Kasumi-1 (cell line): ENCODE results near the gene CLCN1.

ENCODE experiments used
- DNase-seq, 2 experiments: peaks; one replicate each; lab custom pipeline; 2025; lab: John Stamatoyannopoulos, UW

CLCN1 gene

DNA sequence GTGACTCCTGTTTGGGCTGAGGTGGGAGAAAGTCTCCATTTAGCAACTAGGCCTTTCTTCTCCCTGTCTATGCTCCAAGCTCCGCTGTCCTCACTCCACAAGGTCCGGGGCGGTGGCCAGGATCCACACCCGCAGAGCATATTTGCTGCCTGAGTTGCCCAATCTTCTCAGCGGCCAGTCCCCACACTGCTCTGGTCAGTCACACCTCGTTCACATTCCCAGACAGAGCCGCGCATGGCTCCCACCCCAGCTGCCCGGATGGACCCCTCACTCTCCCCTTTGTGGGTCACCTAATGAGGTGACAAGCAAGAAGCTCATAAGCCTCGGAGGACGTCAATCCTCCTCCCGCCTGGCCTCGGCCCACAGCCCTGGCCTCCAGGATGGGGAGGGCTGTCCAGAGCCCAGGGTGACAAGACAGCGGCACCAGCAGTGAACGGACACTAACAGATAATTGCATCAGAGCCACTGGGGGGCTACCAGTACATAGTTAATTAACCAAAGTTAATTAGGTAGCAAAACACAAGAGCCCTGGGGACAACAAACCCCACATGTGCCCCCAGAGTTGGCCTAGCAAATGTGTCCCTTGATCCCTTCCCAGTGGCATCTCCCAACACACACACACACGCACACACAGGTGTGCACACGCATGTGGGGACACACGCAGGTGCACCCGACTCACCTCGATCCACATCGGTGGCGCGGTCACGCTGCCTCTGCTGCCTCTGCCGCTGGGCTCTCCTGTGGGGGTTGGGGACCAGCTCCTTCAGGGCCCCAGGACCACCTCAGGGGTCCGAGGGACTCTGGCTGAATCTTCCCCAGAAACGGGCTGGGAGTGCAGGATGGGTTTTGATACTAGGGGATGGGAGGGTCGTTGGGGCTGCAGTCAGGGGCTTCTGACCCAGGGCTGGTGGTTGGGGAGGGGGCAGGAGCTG is 81.0 kb downstream of the CLCN1 start:
- no peak for DNase-seq

DNA sequence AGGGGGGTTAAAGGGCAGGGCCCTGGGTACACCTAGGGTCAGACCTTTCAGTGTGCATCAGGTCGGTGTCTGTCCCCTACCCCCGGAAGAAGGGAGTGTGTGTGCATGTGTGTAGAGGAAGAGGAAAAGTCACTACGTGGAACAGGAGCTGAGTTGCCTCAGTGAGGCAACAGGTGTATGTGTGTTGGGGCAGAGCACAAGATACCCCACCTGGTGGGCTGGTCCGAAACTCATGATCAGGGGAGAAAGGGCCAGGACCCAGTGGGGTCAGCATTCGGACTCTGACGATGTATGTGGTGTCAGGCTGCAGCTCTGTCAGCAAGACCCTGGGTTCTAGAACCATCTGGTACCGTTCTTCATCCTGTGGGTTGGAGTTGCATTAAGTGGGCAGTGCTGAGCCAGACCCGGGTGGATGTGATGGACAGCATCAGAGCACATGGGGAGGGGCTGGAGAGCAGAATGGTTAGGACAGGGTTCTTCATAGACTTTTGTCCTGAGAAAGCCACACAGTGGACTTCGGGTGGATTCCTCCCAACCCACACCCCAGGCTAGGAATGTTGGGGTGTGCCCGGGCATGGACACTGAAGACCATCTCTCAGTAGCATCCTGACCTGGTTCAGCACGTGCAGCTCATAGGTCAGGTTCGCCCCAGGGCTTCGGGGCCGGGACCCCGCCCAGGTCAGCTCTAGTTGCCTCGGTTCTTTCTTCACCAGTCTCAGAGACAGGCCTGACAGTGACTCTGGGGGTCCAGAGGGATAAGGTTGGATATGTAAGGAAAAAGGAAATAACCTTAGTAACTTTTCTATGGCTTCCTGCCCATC is 82.0 kb downstream of the CLCN1 start:
- no peak for DNase-seq

DNA sequence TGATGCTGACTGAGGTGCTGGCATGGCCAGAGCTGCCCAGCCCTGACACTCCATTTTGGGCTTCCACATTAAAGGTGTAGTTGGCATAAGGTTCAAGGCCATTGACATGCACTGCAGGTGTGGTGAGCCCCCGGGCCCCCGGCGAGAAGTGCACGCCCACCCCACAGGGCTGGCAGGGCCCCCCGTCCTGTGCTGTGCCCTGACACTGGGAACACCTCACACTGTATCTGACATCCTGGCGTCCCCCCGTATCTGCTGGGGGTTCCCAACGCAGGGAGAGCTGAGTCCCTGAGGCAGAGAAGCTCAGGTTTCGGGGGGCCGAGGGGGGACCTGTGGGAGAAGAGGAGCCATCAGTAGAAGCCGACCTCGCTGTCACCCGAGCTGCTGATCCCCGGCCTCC is 82.7 kb downstream of the CLCN1 start:
- no peak for DNase-seq

DNA sequence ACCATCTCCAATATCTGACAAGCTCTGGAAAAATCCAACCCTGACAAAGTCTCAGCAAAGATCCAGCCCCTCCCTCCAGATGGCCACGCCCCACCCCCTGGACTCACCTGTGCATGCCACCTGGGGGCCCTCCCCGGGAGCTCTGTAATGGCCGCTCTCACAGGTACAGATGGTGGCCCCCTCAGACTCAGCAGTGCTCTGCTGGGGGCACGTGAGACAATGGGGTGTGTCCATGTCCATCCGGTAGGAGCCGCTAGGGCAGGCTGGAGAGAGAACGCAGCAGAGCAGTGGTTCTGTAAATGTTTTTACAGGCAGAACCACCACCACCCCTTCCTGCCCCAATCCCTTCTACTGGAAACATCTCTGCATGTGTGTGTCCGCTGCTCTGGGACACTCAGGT is 83.2 kb downstream of the CLCN1 start:
- DNase-seq, result no peak

DNA sequence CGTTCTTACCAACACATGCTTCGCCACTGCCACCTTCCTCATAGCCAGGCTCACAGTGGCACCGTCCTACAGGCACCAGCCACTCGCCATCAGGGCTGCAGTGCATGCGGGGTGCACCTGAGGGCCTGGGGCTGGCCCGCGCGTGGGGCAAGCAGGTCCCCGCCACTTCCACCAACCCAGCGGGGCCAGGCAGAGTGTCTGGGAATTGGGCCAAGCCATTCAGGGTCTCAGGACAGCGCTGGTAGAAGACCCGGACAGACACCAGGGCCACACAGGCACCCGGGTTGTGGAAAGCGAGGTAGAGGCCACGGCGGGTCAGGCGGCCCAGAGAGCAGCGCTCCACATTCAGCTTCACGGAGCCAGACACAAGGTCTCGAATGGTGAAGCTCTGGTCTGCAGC is 83.7 kb downstream of the CLCN1 start:
- no peak for DNase-seq

DNA sequence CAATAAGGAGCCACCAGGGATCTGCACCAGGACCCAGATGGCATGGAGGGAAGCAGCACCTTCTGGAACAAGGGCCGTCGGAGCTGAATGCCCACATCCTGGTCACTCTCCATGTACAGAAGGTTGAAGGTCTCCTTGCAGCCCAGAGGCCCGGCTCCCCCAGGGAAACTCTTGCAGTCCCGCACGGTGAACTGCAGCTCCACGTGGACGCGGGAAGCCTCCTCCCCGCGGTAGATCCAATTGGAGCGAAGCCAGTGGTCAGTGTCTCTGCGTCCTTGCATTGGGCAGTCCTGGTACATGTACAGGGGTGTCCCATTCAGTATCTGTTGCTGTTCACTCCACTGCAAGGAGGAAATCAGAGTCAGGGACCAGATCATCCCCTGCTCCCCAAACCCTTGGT is 85.4 kb downstream of the CLCN1 start:
- no peak for DNase-seq
